ENCODE measurements around the gene BHLHA9. TPM values are rescaled to one million over a fixed set of nuclear protein-coding genes. Genes with fewer than 3 reads are reported as not detected.

BHLHA9 gene
- total RNA-seq, 2 donors from 2014 or later: not detected

- Histone ChIP-seq H3K4me1 (ENCODE audit: control insufficient read depth in 1 of 2, low read depth in 2 of 2) (peaks cover 0 to 22% of the 10 kb centered on the region in 2 donors), H3K4me3 (peak overlapping the region; percentile 78), H3K27me3 (replicated peaks; ENCODE audit: insufficient read depth) (peaks cover 3% of the 10 kb centered on the region), H3K27ac (no peak overlapping the region), H3K36me3 (no peaks in the 10 kb centered on the region), H3K9me3 (no peaks in the 10 kb centered on the region)
- no peak for DNase-seq (ENCODE audit: low spot score)
- no peak for ATAC-seq (ENCODE audit: insufficient number of reproducible peaks, low FRiP score, low read depth)
- TF ChIP-seq CTCF (IDR thresholded peaks at IDR 0.05): no peak
These were observed 40.2 kb upstream of the BHLHA9 start for GRCh38 chr17:1229900-1230501.

GRCh38 chr17:1231456-1231855 is 38.8 kb upstream of the BHLHA9 start:
- no peak overlapping the region for H3K27ac ChIP-seq
- ATAC-seq (ENCODE audit: insufficient number of reproducible peaks, low FRiP score, low read depth) (no peak), DNase-seq (ENCODE audit: low spot score) (no peak)
- TF ChIP-seq CTCF (IDR thresholded peaks at IDR 0.05): no peak
- H3K4me1 ChIP-seq (ENCODE audit: control insufficient read depth in 1 of 2, low read depth in 2 of 2): peaks cover 0 to 22% of the 10 kb centered on the region in 2 donors
- no peak overlapping the region for H3K4me3 ChIP-seq
- peaks cover 3% of the 10 kb centered on the region for H3K27me3 ChIP-seq (replicated peaks; ENCODE audit: insufficient read depth)
- no peaks in the 10 kb centered on the region for H3K36me3 ChIP-seq
- no peaks in the 10 kb centered on the region for H3K9me3 ChIP-seq

GRCh38 chr17:1232331-1232730 is 37.9 kb upstream of the BHLHA9 start:
- Histone ChIP-seq H3K27ac (no peak overlapping the region), H3K4me3 (no peak overlapping the region), H3K4me1 (ENCODE audit: control insufficient read depth in 1 of 2, low read depth in 2 of 2) (peaks cover 0 to 22% of the 10 kb centered on the region in 2 donors), H3K9me3 (no peaks in the 10 kb centered on the region), H3K36me3 (no peaks in the 10 kb centered on the region), H3K27me3 (replicated peaks; ENCODE audit: insufficient read depth) (peaks cover 3% of the 10 kb centered on the region)
- no peak for TF ChIP-seq CTCF (IDR thresholded peaks at IDR 0.05)
- ATAC-seq (ENCODE audit: insufficient number of reproducible peaks, low FRiP score, low read depth) (no peak), DNase-seq (ENCODE audit: low spot score) (no peak)

GRCh38 chr17:1232786-1233185 is 37.5 kb upstream of the BHLHA9 start:
- TF ChIP-seq CTCF (IDR thresholded peaks at IDR 0.05): no peak
- H3K27ac ChIP-seq: no peak overlapping the region
- H3K4me3 ChIP-seq: no peak overlapping the region
- no peaks in the 10 kb centered on the region for H3K9me3 ChIP-seq
- H3K4me1 ChIP-seq (ENCODE audit: control insufficient read depth in 1 of 2, low read depth in 2 of 2): peaks cover 0 to 22% of the 10 kb centered on the region in 2 donors
- no peak for ATAC-seq (ENCODE audit: insufficient number of reproducible peaks, low FRiP score, low read depth)
- peaks cover 3% of the 10 kb centered on the region for H3K27me3 ChIP-seq (replicated peaks; ENCODE audit: insufficient read depth)
- no peaks in the 10 kb centered on the region for H3K36me3 ChIP-seq
- no peak for DNase-seq (ENCODE audit: low spot score)

DNA sequence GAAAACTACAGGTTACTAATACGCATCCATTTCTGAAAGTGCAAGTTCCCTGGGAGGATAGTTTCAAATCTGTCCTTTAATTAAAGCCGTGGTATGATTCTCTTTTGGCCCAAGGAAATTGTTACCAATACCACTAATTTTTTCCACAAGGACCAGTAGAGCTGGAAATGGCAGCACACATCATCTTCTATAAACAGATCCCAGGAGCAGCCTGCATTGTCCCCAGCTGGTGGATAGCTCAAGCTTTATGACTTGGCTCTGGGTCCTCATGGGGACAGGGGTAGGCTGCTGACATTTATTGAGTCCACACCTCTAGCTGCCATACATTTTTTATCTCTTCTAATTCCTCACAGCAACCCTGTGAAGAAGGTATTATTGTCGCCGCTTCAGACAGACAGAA is 35.8 kb upstream of the BHLHA9 start:
- peaks cover 0 to 9% of the 10 kb centered on the region in 2 donors for H3K4me1 ChIP-seq (ENCODE audit: control insufficient read depth in 1 of 2, low read depth in 2 of 2)
- DNase-seq (ENCODE audit: low spot score) (no peak), ATAC-seq (ENCODE audit: insufficient number of reproducible peaks, low FRiP score, low read depth) (no peak)
- peaks cover 3% of the 10 kb centered on the region for H3K27me3 ChIP-seq (replicated peaks; ENCODE audit: insufficient read depth)
- no peaks in the 10 kb centered on the region for H3K36me3 ChIP-seq
- H3K9me3 ChIP-seq: no peaks in the 10 kb centered on the region
- no peak overlapping the region for H3K4me3 ChIP-seq
- no peak overlapping the region for H3K27ac ChIP-seq
- no peak for TF ChIP-seq CTCF (IDR thresholded peaks at IDR 0.05)

Measured in thoracic aorta (tissue), 2 donors.